ENCODE measurements around the gene ZCCHC24. TPM values are rescaled to one million over a fixed set of nuclear protein-coding genes. Genes with fewer than 3 reads are reported as not detected.

Gene ZCCHC24
- total and polyA plus RNA-seq, 5 donors from 2014 or later, result 0.25 to 1.8 (median 0.76) TPM

DNA sequence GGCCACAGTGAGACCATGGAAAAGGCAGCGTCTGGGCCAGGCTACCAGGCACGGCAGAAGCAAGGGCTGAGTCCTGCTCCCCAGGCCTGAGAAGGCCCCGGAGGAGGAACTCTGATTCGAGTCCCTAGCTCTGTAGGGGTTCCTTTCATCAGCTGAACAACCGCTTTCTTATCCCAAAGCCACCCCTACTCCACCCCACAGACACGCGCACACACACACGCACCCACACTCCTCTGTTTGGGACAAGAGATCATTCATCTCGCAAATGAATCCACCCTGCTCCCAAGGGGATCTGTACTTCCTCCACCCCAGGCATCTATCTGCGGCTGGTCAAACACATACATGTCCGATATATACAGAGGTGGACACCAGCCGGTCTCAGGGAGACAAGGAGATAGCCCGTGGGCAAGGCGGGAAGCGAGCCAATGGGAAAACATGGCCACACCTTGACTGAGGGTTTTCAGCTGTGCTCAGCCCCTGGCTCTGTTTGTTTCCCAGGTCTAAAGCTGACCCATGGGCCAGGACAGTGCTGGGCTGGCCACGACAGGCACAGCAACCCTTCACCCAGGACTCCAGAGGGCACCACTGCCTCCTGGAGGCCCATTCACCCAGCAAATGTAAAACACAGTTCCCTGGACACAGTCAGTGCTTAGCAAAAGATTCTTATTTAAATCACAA is 7.3 kb downstream of the ZCCHC24 start:
- Mint-ChIP-seq H3K27ac (no peak overlapping the region), H3K4me1 (peaks cover 0 to 4% (median under 1%) of the 10 kb centered on the region in 4 donors), H3K4me3 (peak overlapping the region in 1 of 4 donors; percentile 6), H3K9me3 (no peaks in the 10 kb centered on the region), H3K36me3 (no peaks in the 10 kb centered on the region), H3K27me3 (peaks cover 5% of the 10 kb centered on the region)
- Histone ChIP-seq H3K9me3 (ENCODE audit: control insufficient read depth in 2 of 2, low read length in 2 of 2) (no peaks in the 10 kb centered on the region), H3K4me1 (ENCODE audit: control insufficient read depth, insufficient read depth, low read length, poor library complexity, severe bottlenecking) (peaks cover 2% of the 10 kb centered on the region), H3K4me3 (ENCODE audit: low read depth, low read length) (no peak overlapping the region), H3K27ac (ENCODE audit: insufficient read depth, low read length, poor library complexity, severe bottlenecking) (no peak overlapping the region), H3K36me3 (ENCODE audit: control insufficient read depth, insufficient read depth, low read length) (no peaks in the 10 kb centered on the region), H3K27me3 (ENCODE audit: control insufficient read depth, insufficient read depth, low read length) (no peaks in the 10 kb centered on the region)
- ATAC-seq (ENCODE audit: low read depth in 2 of 2), result no peak
- DNase-seq, result no peak

DNA sequence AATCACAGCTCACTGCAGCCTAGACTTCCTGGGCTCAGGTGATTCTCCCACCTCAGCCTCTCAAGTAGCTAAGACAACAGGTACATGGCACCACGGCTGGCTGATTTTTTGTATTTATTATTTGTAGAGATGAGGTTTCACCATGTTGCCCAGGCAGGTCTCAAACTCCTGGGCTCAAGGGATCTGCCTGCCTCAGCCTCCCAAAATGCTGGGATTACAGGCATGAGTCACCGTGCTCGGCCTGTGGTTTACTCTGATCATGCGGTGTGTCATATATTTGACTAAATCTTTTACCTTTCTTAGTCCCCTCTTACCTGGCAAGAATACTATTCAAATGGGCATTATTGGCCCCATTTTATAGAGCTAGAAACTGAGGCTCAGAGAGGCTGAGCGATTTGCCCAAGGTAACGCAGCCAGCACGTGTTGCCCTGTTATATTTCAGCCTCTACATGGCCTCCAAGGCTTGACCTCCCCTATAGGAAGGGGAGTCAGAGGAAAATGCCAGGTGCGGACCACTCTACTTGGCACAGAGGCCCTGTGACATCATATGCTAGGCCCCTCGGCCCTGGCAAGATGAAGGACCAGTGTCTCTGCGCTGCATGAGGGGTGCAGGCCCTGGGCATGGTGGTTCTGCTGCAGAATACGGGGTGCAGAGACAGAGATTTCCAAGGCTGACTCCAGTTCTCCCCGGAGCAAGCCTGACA is 8.2 kb downstream of the ZCCHC24 start:
- no peaks in the 10 kb centered on the region for H3K9me3 Mint-ChIP-seq
- Histone ChIP-seq H3K27ac (ENCODE audit: insufficient read depth, low read length, poor library complexity, severe bottlenecking) (no peak overlapping the region), H3K36me3 (ENCODE audit: control insufficient read depth, insufficient read depth, low read length) (no peaks in the 10 kb centered on the region), H3K9me3 (ENCODE audit: control insufficient read depth in 2 of 2, low read length in 2 of 2) (no peaks in the 10 kb centered on the region), H3K4me3 (ENCODE audit: low read depth, low read length) (no peak overlapping the region), H3K4me1 (ENCODE audit: control insufficient read depth, insufficient read depth, low read length, poor library complexity, severe bottlenecking) (no peaks in the 10 kb centered on the region), H3K27me3 (ENCODE audit: control insufficient read depth, insufficient read depth, low read length) (no peaks in the 10 kb centered on the region)
- no peaks in the 10 kb centered on the region for H3K36me3 Mint-ChIP-seq
- H3K4me1 Mint-ChIP-seq, result peaks cover 0 to 2% (median 0%) of the 10 kb centered on the region in 4 donors
- ATAC-seq (ENCODE audit: low read depth in 2 of 2) (no peak), DNase-seq (no peak)
- H3K4me3 Mint-ChIP-seq, result peak overlapping the region in 1 of 4 donors; percentile 63
- H3K27me3 Mint-ChIP-seq, result peaks cover 5% of the 10 kb centered on the region
- no peak overlapping the region for H3K27ac Mint-ChIP-seq

DNA sequence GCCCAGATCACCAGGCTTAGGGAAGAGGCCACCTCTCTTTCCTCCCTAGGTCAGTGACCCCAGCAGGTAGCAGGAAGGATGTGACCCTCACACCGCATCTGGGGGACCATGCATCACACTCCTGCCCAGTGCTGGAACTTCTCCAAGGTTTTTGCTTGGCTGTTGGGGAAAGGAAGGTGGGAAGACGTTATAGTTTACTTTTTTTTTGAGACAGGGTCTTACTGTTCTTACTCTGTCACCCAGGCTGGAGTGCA is 8.6 kb downstream of the ZCCHC24 start:
- H3K9me3 Mint-ChIP-seq, result no peaks in the 10 kb centered on the region
- H3K27ac ChIP-seq (ENCODE audit: insufficient read depth, low read length, poor library complexity, severe bottlenecking), result no peak overlapping the region
- no peaks in the 10 kb centered on the region for H3K9me3 ChIP-seq (ENCODE audit: control insufficient read depth in 2 of 2, low read length in 2 of 2)
- peaks cover 5% of the 10 kb centered on the region for H3K27me3 Mint-ChIP-seq
- no peak overlapping the region for H3K27ac Mint-ChIP-seq
- DNase-seq, result no peak
- H3K4me3 Mint-ChIP-seq, result no peak overlapping the region
- H3K4me3 ChIP-seq (ENCODE audit: low read depth, low read length), result no peak overlapping the region
- no peaks in the 10 kb centered on the region for H3K36me3 Mint-ChIP-seq
- H3K4me1 ChIP-seq (ENCODE audit: control insufficient read depth, insufficient read depth, low read length, poor library complexity, severe bottlenecking), result no peaks in the 10 kb centered on the region
- H3K27me3 ChIP-seq (ENCODE audit: control insufficient read depth, insufficient read depth, low read length), result no peaks in the 10 kb centered on the region
- no peaks in the 10 kb centered on the region for H3K36me3 ChIP-seq (ENCODE audit: control insufficient read depth, insufficient read depth, low read length)
- H3K4me1 Mint-ChIP-seq, result peaks cover 0 to 2% (median 0%) of the 10 kb centered on the region in 4 donors
- ATAC-seq (ENCODE audit: low read depth in 2 of 2), result no peak

DNA sequence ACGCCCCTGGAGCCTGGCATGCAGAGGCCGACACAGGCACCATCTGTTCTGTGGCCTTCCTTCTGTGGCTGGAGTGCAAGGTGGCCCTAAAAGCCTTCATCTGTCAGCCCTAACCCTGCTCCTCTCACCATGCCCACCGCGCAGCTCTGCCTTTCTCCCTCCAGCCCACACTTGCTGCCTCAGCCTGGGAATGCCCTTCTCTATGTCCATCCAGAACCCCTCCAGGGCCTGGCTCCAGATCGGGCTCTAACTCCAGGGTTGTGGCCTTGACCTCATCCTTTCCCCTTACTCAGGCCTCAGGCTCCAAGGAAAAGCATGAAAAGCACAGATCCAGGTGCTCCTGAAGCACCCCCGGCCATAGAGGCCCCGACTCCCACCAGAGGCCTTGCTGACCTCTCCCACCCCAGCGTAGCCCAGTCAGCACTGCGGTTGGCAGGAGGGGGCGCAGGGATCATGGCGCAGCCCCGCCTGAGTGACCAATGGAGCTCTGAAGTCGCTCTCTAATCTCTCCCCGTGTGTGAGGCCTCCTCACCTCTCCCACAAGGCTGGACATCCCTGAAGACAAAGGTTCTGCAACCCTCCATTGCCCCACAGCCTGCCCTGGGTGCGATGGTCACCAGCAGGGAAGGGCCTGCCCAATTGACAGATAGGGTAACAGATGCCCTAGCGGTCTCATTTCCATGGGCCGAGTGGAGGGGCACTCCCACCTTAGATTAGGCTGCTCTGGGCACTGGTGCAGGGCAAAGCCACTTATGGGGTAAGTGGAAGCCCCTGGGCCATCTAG is 9.2 kb downstream of the ZCCHC24 start:
- DNase-seq, result no peak
- peaks cover 5% of the 10 kb centered on the region for H3K27me3 Mint-ChIP-seq

DNA sequence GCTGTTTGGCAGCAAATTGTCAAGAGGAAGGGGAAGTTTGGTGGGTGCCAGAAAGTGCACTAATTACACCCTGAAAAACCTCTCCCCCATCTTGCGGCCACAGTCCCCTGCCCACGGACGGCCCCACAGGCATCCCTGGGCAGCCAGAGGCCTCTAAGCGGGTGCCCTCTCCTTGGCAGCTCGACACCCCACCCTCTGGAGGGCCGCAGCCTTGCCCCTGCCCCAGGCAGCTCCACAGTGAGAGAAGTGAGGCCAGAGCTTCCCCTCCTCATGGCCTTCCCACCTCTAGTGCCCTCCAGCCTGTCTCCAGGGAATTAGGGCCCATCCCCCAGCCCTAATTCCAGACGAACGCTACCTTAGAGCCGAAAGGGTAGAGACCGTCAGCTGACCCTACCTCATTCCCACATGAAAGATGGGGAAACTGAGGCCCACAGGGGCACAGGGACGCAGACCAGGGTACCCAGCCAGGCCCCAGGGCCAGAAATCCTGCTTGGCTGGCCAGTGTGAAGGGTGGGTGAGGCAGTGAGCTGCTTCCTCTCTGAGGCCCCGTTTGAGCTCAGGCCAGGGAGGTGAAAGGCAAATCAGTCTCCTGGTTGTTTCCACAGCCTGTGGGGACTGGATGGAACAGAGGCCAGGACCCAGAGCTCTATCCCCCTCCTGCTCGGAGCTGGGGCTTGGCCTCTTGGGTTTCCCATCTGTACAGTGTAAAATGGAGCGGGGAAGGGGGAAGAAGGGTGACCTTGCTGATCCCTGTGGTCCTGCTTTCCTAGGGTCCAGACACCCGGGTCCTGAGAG is 10.0 kb downstream of the ZCCHC24 start:
- no peaks in the 10 kb centered on the region for H3K27me3 Mint-ChIP-seq
- no peaks in the 10 kb centered on the region for H3K9me3 ChIP-seq (ENCODE audit: control insufficient read depth in 2 of 2, low read length in 2 of 2)
- no peaks in the 10 kb centered on the region for H3K4me1 ChIP-seq (ENCODE audit: control insufficient read depth, insufficient read depth, low read length, poor library complexity, severe bottlenecking)
- H3K9me3 Mint-ChIP-seq, result no peaks in the 10 kb centered on the region
- no peak overlapping the region for H3K27ac ChIP-seq (ENCODE audit: insufficient read depth, low read length, poor library complexity, severe bottlenecking)
- H3K27me3 ChIP-seq (ENCODE audit: control insufficient read depth, insufficient read depth, low read length), result no peaks in the 10 kb centered on the region
- no peak for ATAC-seq (ENCODE audit: low read depth in 2 of 2)
- H3K4me3 Mint-ChIP-seq, result no peak overlapping the region
- no peaks in the 10 kb centered on the region for H3K36me3 ChIP-seq (ENCODE audit: control insufficient read depth, insufficient read depth, low read length)
- H3K27ac Mint-ChIP-seq, result no peak overlapping the region
- H3K4me1 Mint-ChIP-seq, result peaks cover 0 to 2% (median 0%) of the 10 kb centered on the region in 4 donors
- H3K4me3 ChIP-seq (ENCODE audit: low read depth, low read length), result no peak overlapping the region
- no peak for DNase-seq
- no peaks in the 10 kb centered on the region for H3K36me3 Mint-ChIP-seq

More for the DNA sequence above, 9.2 kb downstream of the ZCCHC24 start:
- Histone ChIP-seq H3K4me3 (ENCODE audit: low read depth, low read length) (no peak overlapping the region), H3K27me3 (ENCODE audit: control insufficient read depth, insufficient read depth, low read length) (no peaks in the 10 kb centered on the region), H3K4me1 (ENCODE audit: control insufficient read depth, insufficient read depth, low read length, poor library complexity, severe bottlenecking) (no peaks in the 10 kb centered on the region), H3K9me3 (ENCODE audit: control insufficient read depth in 2 of 2, low read length in 2 of 2) (no peaks in the 10 kb centered on the region), H3K36me3 (ENCODE audit: control insufficient read depth, insufficient read depth, low read length) (no peaks in the 10 kb centered on the region), H3K27ac (ENCODE audit: insufficient read depth, low read length, poor library complexity, severe bottlenecking) (no peak overlapping the region)
- Mint-ChIP-seq H3K4me1 (peaks cover 0 to 2% (median 0%) of the 10 kb centered on the region in 4 donors), H3K27ac (no peak overlapping the region), H3K36me3 (no peaks in the 10 kb centered on the region), H3K9me3 (no peaks in the 10 kb centered on the region), H3K4me3 (peak overlapping the region in 1 of 4 donors; percentile 24)
- no peak for ATAC-seq (ENCODE audit: low read depth in 2 of 2)

DNA sequence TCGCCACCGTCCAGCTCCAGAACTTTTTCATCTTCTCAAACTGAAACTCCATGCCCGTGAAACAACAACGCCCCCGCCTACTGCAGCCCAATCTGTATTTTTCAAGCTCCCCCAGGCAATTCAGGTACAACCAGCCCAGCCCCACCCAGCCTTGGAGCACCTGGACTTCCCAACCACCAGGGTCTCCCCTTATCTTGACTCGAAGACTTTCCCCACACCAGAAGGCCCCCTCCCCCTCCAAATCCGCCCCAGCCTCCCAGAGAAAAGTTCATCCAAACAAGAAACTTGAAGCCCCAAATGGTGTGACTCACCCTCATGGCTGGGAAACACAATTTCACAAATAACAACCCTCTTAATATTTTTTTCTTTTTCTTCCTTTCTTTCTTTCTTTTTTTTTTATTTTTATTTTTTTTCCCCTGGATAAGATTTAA is 10.6 kb downstream of the ZCCHC24 start:
- Mint-ChIP-seq H3K9me3 (no peaks in the 10 kb centered on the region), H3K27me3 (no peaks in the 10 kb centered on the region), H3K4me3 (no peak overlapping the region), H3K4me1 (peaks cover 0 to 2% (median 0%) of the 10 kb centered on the region in 4 donors), H3K27ac (no peak overlapping the region), H3K36me3 (no peaks in the 10 kb centered on the region)
- Histone ChIP-seq H3K36me3 (ENCODE audit: control insufficient read depth, insufficient read depth, low read length) (no peaks in the 10 kb centered on the region), H3K27me3 (ENCODE audit: control insufficient read depth, insufficient read depth, low read length) (no peaks in the 10 kb centered on the region), H3K9me3 (ENCODE audit: control insufficient read depth in 2 of 2, low read length in 2 of 2) (no peaks in the 10 kb centered on the region), H3K27ac (ENCODE audit: insufficient read depth, low read length, poor library complexity, severe bottlenecking) (no peak overlapping the region), H3K4me1 (ENCODE audit: control insufficient read depth, insufficient read depth, low read length, poor library complexity, severe bottlenecking) (no peaks in the 10 kb centered on the region), H3K4me3 (ENCODE audit: low read depth, low read length) (no peak overlapping the region)
- DNase-seq, result no peak
- ATAC-seq (ENCODE audit: low read depth in 2 of 2), result no peak

DNA sequence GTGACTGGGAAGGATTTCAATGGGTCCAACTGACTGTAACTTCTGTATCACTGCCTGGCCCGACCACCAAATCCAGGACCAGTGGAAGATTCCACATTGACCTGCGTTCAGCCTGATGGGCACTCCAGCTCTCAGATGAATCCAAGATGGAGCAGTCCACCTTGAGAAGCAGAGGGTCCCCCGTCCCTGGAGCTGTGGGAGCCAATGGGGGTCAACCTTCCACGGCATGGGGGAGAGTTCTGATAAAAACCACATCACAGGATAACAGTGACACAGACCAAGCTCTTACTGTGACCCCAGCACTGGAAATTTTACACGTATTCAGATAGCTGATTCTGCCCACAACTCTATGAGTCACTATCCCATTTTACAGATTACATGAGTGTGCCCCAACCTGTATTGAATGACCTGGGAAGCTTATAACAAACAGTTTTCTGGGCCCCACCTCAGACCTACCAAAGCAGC is 11.2 kb downstream of the ZCCHC24 start:
- Histone ChIP-seq H3K36me3 (ENCODE audit: control insufficient read depth, insufficient read depth, low read length) (no peaks in the 10 kb centered on the region), H3K4me3 (ENCODE audit: low read depth, low read length) (no peak overlapping the region), H3K9me3 (ENCODE audit: control insufficient read depth in 2 of 2, low read length in 2 of 2) (no peaks in the 10 kb centered on the region), H3K27ac (ENCODE audit: insufficient read depth, low read length, poor library complexity, severe bottlenecking) (no peak overlapping the region), H3K27me3 (ENCODE audit: control insufficient read depth, insufficient read depth, low read length) (no peaks in the 10 kb centered on the region), H3K4me1 (ENCODE audit: control insufficient read depth, insufficient read depth, low read length, poor library complexity, severe bottlenecking) (no peaks in the 10 kb centered on the region)
- peaks cover 0 to 2% (median 0%) of the 10 kb centered on the region in 4 donors for H3K4me1 Mint-ChIP-seq
- ATAC-seq (ENCODE audit: low read depth in 2 of 2) (no peak), DNase-seq (no peak)
- no peak overlapping the region for H3K27ac Mint-ChIP-seq
- H3K36me3 Mint-ChIP-seq, result no peaks in the 10 kb centered on the region
- H3K9me3 Mint-ChIP-seq, result no peaks in the 10 kb centered on the region
- H3K27me3 Mint-ChIP-seq, result no peaks in the 10 kb centered on the region
- H3K4me3 Mint-ChIP-seq, result no peak overlapping the region
